Fibroblast of lung (primary cell): ENCODE results near the gene POGK. TPM values are rescaled to one million over a fixed set of nuclear protein-coding genes. Genes with fewer than 3 reads are reported as not detected.
"Not testable (repeated sequence)": the region's sequence is repeated elsewhere in the genome, so short reads cannot be mapped to it uniquely, and the experiment has no call there.

Experiments
- DNase-seq, 2 donors: peaks; one replicate each; pipeline versions ENCODE4 v3.0.0 to v3.0.0-alpha.2; 2010; ENCODE audit warnings: low read depth in 2 of 2
- H2AFZ ChIP-seq: 2 replicates; pipeline ENCODE4 v1.5.1; 2012; ENCODE audit warnings: low read length, control low read depth, inconsistent platforms
- H3K27ac ChIP-seq: 2 replicates; pipeline ENCODE4 v1.5.1; 2011; ENCODE audit warnings: low read length, control low read depth; ENCODE audit not compliant: insufficient read depth
- H3K27me3 ChIP-seq: 2 replicates; pipeline ENCODE4 v1.5.1; 2011; ENCODE audit warnings: mild to moderate bottlenecking, low read length; ENCODE audit not compliant: control insufficient read depth, insufficient read depth
- H3K36me3 ChIP-seq: 2 replicates; pipeline ENCODE4 v1.5.1; 2011; ENCODE audit warnings: low read length; ENCODE audit not compliant: control insufficient read depth, insufficient read depth
- H3K4me1 ChIP-seq: 2 replicates; pipeline ENCODE4 v1.5.1; 2011; ENCODE audit warnings: low read length; ENCODE audit not compliant: control insufficient read depth, insufficient read depth; ENCODE audit errors: extremely low read depth
- H3K4me2 ChIP-seq: 2 replicates; pipeline ENCODE4 v1.5.1; 2011; ENCODE audit warnings: low read length, control low read depth; ENCODE audit not compliant: insufficient read depth; ENCODE audit errors: extremely low read depth
- H3K4me3 ChIP-seq, 4 experiments: fragments of 200-600 bp in 1 of 4; sonication (generic) in 1 of 4; replicated peaks in 1 of 4; 2 replicates each; pipeline ENCODE4 v1.5.1; 2011 to 2016; ENCODE audit warnings: low read length in 4 of 4, low read depth in 3 of 4, mild to moderate bottlenecking in 3 of 4, control low read depth in 2 of 4, inconsistent platforms in 1 of 4, mixed read lengths in 1 of 4; ENCODE audit not compliant: insufficient read depth in 1 of 4; ENCODE audit errors: control extremely low read depth in 1 of 4
- H3K79me2 ChIP-seq: 2 replicates; pipeline ENCODE4 v1.5.1; 2012; ENCODE audit warnings: mild to moderate bottlenecking, low read length, inconsistent platforms; ENCODE audit not compliant: control insufficient read depth, insufficient read depth
- H3K9ac ChIP-seq: 2 replicates; pipeline ENCODE4 v1.5.1; 2011; ENCODE audit warnings: mild to moderate bottlenecking, low read length, control low read depth; ENCODE audit not compliant: insufficient read depth
- H3K9me3 ChIP-seq: 2 replicates; pipeline ENCODE4 v1.5.1; 2012; ENCODE audit warnings: low read depth, low read length; ENCODE audit not compliant: control insufficient read depth, insufficient read depth
- H4K20me1 ChIP-seq: 2 replicates; pipeline ENCODE4 v1.5.1; 2011; ENCODE audit warnings: low read length; ENCODE audit not compliant: control insufficient read depth, insufficient read depth; ENCODE audit errors: extremely low read depth
- CTCF ChIP-seq, 2 donors: IDR thresholded peaks in 1 of 2; conservative IDR thresholded peaks in 1 of 2; 1 replicate in 1 of 2; 2 replicates in 1 of 2; pipeline ENCODE4 v1.5.1; 2011 to 2012; ENCODE audit warnings: low read length in 2 of 2, control low read depth in 1 of 2, inconsistent platforms in 1 of 2, low read depth in 1 of 2, mild to moderate bottlenecking in 1 of 2
- EZH2 ChIP-seq: IDR thresholded peaks from 2 replicates; pipeline ENCODE4 v1.5.1; 2012; ENCODE audit warnings: low read length, control low read depth, mild to moderate bottlenecking; ENCODE audit errors: missing control alignments
- polyA plus RNA-seq, 2 donors: library from polyadenylated mRNA; depleted of rRNA in 1 of 2; stranded (reverse) in 1 of 2; unstranded in 1 of 2; fragments of >200 nt; gene quantifications; 2 replicates each; pipeline ENCODE4 v1.2.1, GENCODE V29; 2011 to 2012; ENCODE audit warnings: missing spikeins in 1 of 2
- total RNA-seq: library from RNA; depleted of rRNA; stranded (reverse); fragments of >200 nt; gene quantifications from 2 replicates; pipeline ENCODE4 v1.2.1, GENCODE V29; 2014

The POGK gene
- total and polyA plus RNA-seq, 2 donors (not counting 1 experiment from before 2014, with no cell fraction given) = 17.2 to 23.8 TPM

GRCh38 chr1:166875734-166876539 lies 36.7 kb downstream of the POGK start, which contains the start of gene TADA1:
TSS of gene TADA1 (minus strand) at chr1:166876264. CDS start at chr1:166876233, 31 bp downstream.
- H2AFZ ChIP-seq = peak within 1 kb of the TSS; percentile 78
- H4K20me1 ChIP-seq = peaks cover 1% of the 10 kb centered on the region
- peaks cover 21% of the 10 kb centered on the region for H3K79me2 ChIP-seq
- peak within 1 kb of the TSS; percentile 77 for H3K27ac ChIP-seq
- no peaks in the 10 kb centered on the region for H3K4me1 ChIP-seq
- H3K9me3 ChIP-seq = no peaks in the 10 kb centered on the region
- H3K4me2 ChIP-seq = peak within 1 kb of the TSS; percentile 46
- no peaks in the 10 kb centered on the region for H3K27me3 ChIP-seq
- peak within 1 kb of the TSS; percentile 66 to 93 (median 72) for H3K4me3 ChIP-seq
- peak; percentile 97 to 98 for DNase-seq
- TF ChIP-seq CTCF (conservative IDR thresholded peaks at IDR 0.05 in 1 of 2, IDR thresholded peaks at IDR 0.05 in 1 of 2; ENCODE audit: low read depth in 1 of 2, low read length in 2 of 2) (no peak), EZH2 (no peak)
- peaks cover 2% of the 10 kb centered on the region for H3K36me3 ChIP-seq
- peak within 1 kb of the TSS; percentile 77 for H3K9ac ChIP-seq

DNA sequence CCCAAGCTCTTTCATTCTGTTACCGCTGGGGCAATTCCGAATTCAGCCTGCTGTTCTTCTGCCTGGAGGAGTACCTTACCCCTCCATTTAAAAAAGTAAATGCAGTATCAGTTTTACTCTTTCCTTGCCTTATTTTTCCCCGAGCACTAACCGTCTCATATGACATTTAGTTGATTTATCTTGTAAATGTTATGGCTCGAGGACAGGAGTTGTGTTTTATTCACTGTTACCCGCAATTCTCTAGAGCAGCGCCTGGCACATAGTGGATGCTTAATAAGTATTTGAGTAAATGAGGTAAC lies 37.2 kb downstream of the POGK start:
- no peaks in the 10 kb centered on the region for H3K9me3 ChIP-seq
- H3K4me2 ChIP-seq = peak overlapping the region; percentile 46
- H3K27me3 ChIP-seq = no peaks in the 10 kb centered on the region
- peaks cover 1% of the 10 kb centered on the region for H4K20me1 ChIP-seq
- DNase-seq = no peak
- H3K4me1 ChIP-seq = no peaks in the 10 kb centered on the region
- no peak overlapping the region for H3K27ac ChIP-seq
- no peak overlapping the region for H3K9ac ChIP-seq
- peak overlapping the region; percentile 66 to 93 (median 72) for H3K4me3 ChIP-seq
- H3K79me2 ChIP-seq = peaks cover 19% of the 10 kb centered on the region
- TF ChIP-seq CTCF (conservative IDR thresholded peaks at IDR 0.05 in 1 of 2, IDR thresholded peaks at IDR 0.05 in 1 of 2; ENCODE audit: low read depth in 1 of 2, low read length in 2 of 2) (peak; percentile 9 to 15), EZH2 (no peak)
- H2AFZ ChIP-seq = peak overlapping the region; percentile 23
- H3K36me3 ChIP-seq = peaks cover 2% of the 10 kb centered on the region

DNA sequence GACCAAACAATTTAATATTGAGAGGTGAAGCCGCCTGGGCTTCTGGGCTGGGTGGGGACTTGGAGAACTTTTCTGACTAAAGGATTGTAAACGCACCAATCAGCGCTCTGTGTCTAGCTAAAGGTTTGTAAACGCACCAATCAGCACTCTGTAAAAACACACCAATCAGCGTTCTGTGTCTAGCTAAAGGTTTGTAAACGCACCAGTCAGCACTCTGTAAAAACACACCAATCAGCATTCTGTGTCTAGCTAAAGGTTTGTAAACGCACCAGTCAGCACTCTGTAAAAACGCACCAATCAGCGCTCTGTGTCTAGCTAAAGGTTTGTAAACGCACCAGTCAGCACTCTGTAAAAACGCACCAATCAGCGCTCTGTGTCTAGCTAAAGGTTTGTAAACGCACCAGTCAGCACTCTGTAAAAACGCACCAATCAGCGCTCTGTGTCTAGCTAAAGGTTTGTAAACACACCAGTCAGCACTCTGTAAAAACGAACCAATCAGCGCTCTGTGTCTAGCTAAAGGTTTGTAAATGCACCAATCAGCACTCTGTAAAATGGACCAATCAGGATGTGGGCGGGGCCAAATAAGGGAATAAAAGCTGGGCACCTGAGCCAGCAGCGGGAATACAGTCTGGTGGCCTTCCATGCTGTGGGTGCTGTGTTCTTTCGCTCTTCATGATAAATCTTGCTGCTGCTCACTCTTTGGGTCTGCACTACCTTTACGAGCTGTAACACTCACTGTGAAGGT lies 39.1 kb downstream of the POGK start:
- H3K36me3 ChIP-seq, H2AFZ ChIP-seq, DNase-seq, H3K4me1 ChIP-seq, H3K4me2 ChIP-seq, H4K20me1 ChIP-seq, H3K27ac ChIP-seq, H3K9ac ChIP-seq, H3K27me3 ChIP-seq, H3K4me3 ChIP-seq, H3K9me3 ChIP-seq: not testable (repeated sequence)
- peaks cover 11% of the 10 kb centered on the region for H3K79me2 ChIP-seq
